HepG2 (cell line): ENCODE measurements around the gene ANTXR1. TPM values are rescaled to one million over a fixed set of nuclear protein-coding genes. Genes with fewer than 3 reads are reported as not detected.
A peak's percentile ranks its signal among the peaks of the same experiment; 100 is the strongest.

ENCODE experiments used
- ARNT ChIP-seq: fragments of 450-650 bp; IDR thresholded peaks from 2 replicates; pipeline ENCODE4 v1.6.1; 2017
- CEBPG ChIP-seq: IDR thresholded peaks from 2 replicates; pipeline ENCODE4 v1.6.1; 2016
- CEBPZ ChIP-seq: IDR thresholded peaks from 2 replicates; pipeline ENCODE4 v1.6.1; 2012; ENCODE audit warnings: low read length, improper control_type of control experiment
- LBX2 ChIP-seq: sonication (generic); formaldehyde crosslinking; IDR thresholded peaks from 2 replicates; pipeline ENCODE4 v1.5.0; 2020; ENCODE audit warnings: missing genetic modification reagents, mild to moderate bottlenecking, borderline replicate concordance
- NFE2L2 ChIP-seq: fragments of 150-350 bp; IDR thresholded peaks from 2 replicates; pipeline ENCODE4 v1.6.1; 2014; ENCODE audit warnings: low read length
- PAF1 ChIP-seq: IDR thresholded peaks from 2 replicates; pipeline ENCODE4 v1.6.1; 2016; ENCODE audit warnings: missing genetic modification reagents, missing compliant biosample characterization
- POLR2A ChIP-seq, 2 experiments: IDR thresholded peaks; 2 replicates each; pipeline ENCODE4 v1.6.1; 2011; ENCODE audit warnings: low read depth in 2 of 2, low read length in 2 of 2, mild to moderate bottlenecking in 1 of 2, moderate library complexity in 1 of 2; ENCODE audit not compliant: insufficient read depth in 1 of 2
- RELA ChIP-seq: sonication (generic); formaldehyde crosslinking; IDR thresholded peaks from 2 replicates; pipeline ENCODE4 v1.4.0; 2020; ENCODE audit warnings: missing genetic modification reagents
- REST ChIP-seq, 2 experiments: IDR thresholded peaks; 2 replicates each; pipeline ENCODE4 v1.6.1; 2011 to 2012; ENCODE audit warnings: low read length in 2 of 2, borderline replicate concordance in 1 of 2, low read depth in 1 of 2, mild to moderate bottlenecking in 1 of 2, moderate library complexity in 1 of 2
- SAFB2 ChIP-seq: sonication (generic); formaldehyde crosslinking; IDR thresholded peaks from 2 replicates; pipeline ENCODE4 v1.5.1; 2020; ENCODE audit warnings: missing genetic modification reagents, low read depth, mild to moderate bottlenecking, borderline replicate concordance
- SAP130 ChIP-seq: IDR thresholded peaks from 2 replicates; pipeline ENCODE4 v1.6.1; 2016; ENCODE audit warnings: low read depth
- SIN3B ChIP-seq: fragments of 150-350 bp; IDR thresholded peaks from 2 replicates; pipeline ENCODE4 v1.6.1; 2014; ENCODE audit warnings: low read length
- SIX4 ChIP-seq: sonication (generic); formaldehyde crosslinking; IDR thresholded peaks from 2 replicates; pipeline ENCODE4 v1.4.0; 2020; ENCODE audit warnings: missing genetic modification reagents
- SNAPC2 ChIP-seq: sonication (generic); formaldehyde crosslinking; IDR thresholded peaks from 2 replicates; pipeline ENCODE4 v1.8.1; 2022; ENCODE audit warnings: mild to moderate bottlenecking, missing genetic modification reagents
- ZBTB7A ChIP-seq: sonication (generic); formaldehyde crosslinking; IDR thresholded peaks from 2 replicates; pipeline ENCODE4 v1.8.0; 2022; ENCODE audit warnings: mild to moderate bottlenecking, missing genetic modification reagents
- ZNF230 ChIP-seq: sonication (generic); formaldehyde crosslinking; IDR thresholded peaks from 2 replicates; pipeline ENCODE4 v1.4.0; 2020; ENCODE audit warnings: mild to moderate bottlenecking, missing genetic modification reagents
- ZNF280B ChIP-seq: sonication (generic); formaldehyde crosslinking; IDR thresholded peaks from 2 replicates; pipeline ENCODE4 v1.5.0; 2020; ENCODE audit warnings: missing genetic modification reagents, mild to moderate bottlenecking, borderline replicate concordance
- ZNF329 ChIP-seq: sonication (generic); formaldehyde crosslinking; IDR thresholded peaks from 2 replicates; pipeline ENCODE4 v1.9.0; 2021; ENCODE audit warnings: low read depth, mild to moderate bottlenecking, missing genetic modification reagents
- polyA plus RNA-seq, 8 experiments: library from polyadenylated mRNA; depleted of rRNA in 3 of 8; stranded (reverse) in 7 of 8; unstranded in 1 of 8; fragments of >200 nt; fragmentation: Illumina TruSeq in 4 of 8; extraction: Trizol in 4 of 8; gene quantifications; 2 replicates each; pipeline versions ENCODE4 v1.2.1 to v1.2.3, GENCODE V29; 2011 to 2016; ENCODE audit warnings: low read depth in 4 of 8, missing spikeins in 1 of 8, mixed read lengths in 1 of 8; ENCODE audit not compliant: insufficient read depth in 1 of 8
- total RNA-seq, 5 experiments: library from RNA; depleted of rRNA; stranded (reverse); fragments of >200 nt; fragmentation: Illumina TruSeq; extraction: Trizol; gene quantifications; 2 replicates each; pipeline ENCODE4 v1.2.3, GENCODE V29; 2016; ENCODE audit warnings: low read depth in 1 of 5

Gene ANTXR1
- total and polyA plus RNA-seq, 2 of the 13 experiments (the other 11 are each of a cell fraction or from before 2014, with no cell fraction given): 4.5 to 12.7 TPM

GRCh38 chr2:69200107-69200520 lies 187.1 kb downstream of the ANTXR1 start (continued):
- no peak for TF ChIP-seq LBX2
- TF ChIP-seq NFE2L2: no peak
- TF ChIP-seq ZNF329 (CRISPR knock-in tag): no peak
- TF ChIP-seq SIN3B: no peak
- TF ChIP-seq ZBTB7A (CRISPR knock-in tag): no peak
- TF ChIP-seq RELA (CRISPR knock-in tag): no peak
- peak; percentile 36; the same call in 1 of the 2 replicates for TF ChIP-seq SIX4 (CRISPR knock-in tag)
- no peak for TF ChIP-seq SNAPC2 (CRISPR knock-in tag)
- no peak for TF ChIP-seq PAF1 (CRISPR knock-in tag)
- no peak for TF ChIP-seq SAFB2 (CRISPR knock-in tag)
- TF ChIP-seq CEBPZ: no peak
- TF ChIP-seq SAP130 (CRISPR knock-in tag): peak; percentile 83
- TF ChIP-seq ZNF280B (CRISPR knock-in tag): no peak
- TF ChIP-seq CEBPG (CRISPR knock-in tag): peak; percentile 91
- TF ChIP-seq REST (IDR thresholded peaks at IDR 0.05; ENCODE audit: borderline replicate concordance in 1 of 2, low read depth in 1 of 2, low read length in 2 of 2): no peak
- TF ChIP-seq ARNT: no peak
- TF ChIP-seq POLR2A (IDR thresholded peaks at IDR 0.05; ENCODE audit: insufficient read depth in 1 of 2, low read depth in 2 of 2, low read length in 2 of 2): no peak
- no peak for TF ChIP-seq ZNF230 (CRISPR knock-in tag)
